Naive thymus-derived CD4-positive, alpha-beta T cell (primary cell): Measurements from ENCODE around the gene PLCL1. TPM values are rescaled to one million over a fixed set of nuclear protein-coding genes. Genes with fewer than 3 reads are reported as not detected.

ENCODE experiments used
- ATAC-seq: fragments of 150-1000 bp; cut with Tn5 transposase; 2 replicates; pipeline ENCODE4 v1.10.0; 2021; ENCODE audit warnings: mild to moderate bottlenecking, moderate library complexity
- CTCF ChIA-PET: fragments of 350-600 bp; sonication (Branson Sonifier 250); formaldehyde crosslinking; loops from one replicate; lab custom pipeline; 2021; ENCODE audit warnings: antibody characterized with exemption; lab: Charles Lee
- POLR2A ChIA-PET: fragments of 350-600 bp; sonication (Branson Sonifier 250); formaldehyde crosslinking; loops from one replicate; lab custom pipeline; 2021; ENCODE audit warnings: antibody characterized with exemption, inconsistent platforms; lab: Charles Lee
- DNase-seq, 9 donors: peaks; one replicate each; pipeline versions ENCODE4 v3.0.0 to v3.0.0-alpha.2; 2020 to 2022; ENCODE audit warnings: mixed read lengths in 1 of 9
- H3K27ac ChIP-seq: one replicate; pipeline ENCODE4 v1.7.0; 2013; ENCODE audit warnings: mild to moderate bottlenecking, low read depth, low read length, moderate library complexity
- H3K27me3 ChIP-seq, 2 donors: one replicate each; pipeline ENCODE4 v1.7.0; 2013; ENCODE audit warnings: low read length in 2 of 2, mild to moderate bottlenecking in 2 of 2, moderate library complexity in 2 of 2; ENCODE audit not compliant: control insufficient read depth in 2 of 2, insufficient read depth in 2 of 2
- H3K36me3 ChIP-seq, 3 experiments: 1 replicate in 2 of 3; 2 replicates in 1 of 3; pipeline ENCODE4 v1.7.0; 2013; ENCODE audit warnings: low read length in 3 of 3, mild to moderate bottlenecking in 3 of 3, moderate library complexity in 1 of 3; ENCODE audit not compliant: insufficient read depth in 3 of 3, control insufficient read depth in 2 of 3
- H3K4me1 ChIP-seq, 2 donors: one replicate each; pipeline ENCODE4 v1.7.0; 2013; ENCODE audit warnings: low read length in 2 of 2, mild to moderate bottlenecking in 2 of 2, moderate library complexity in 1 of 2; ENCODE audit not compliant: control insufficient read depth in 2 of 2, insufficient read depth in 2 of 2
- H3K4me3 ChIP-seq: 2 replicates; pipeline ENCODE4 v1.7.0; 2013; ENCODE audit warnings: mild to moderate bottlenecking, low read length
- H3K9me3 ChIP-seq, 3 experiments: 1 replicate in 2 of 3; 2 replicates in 1 of 3; pipeline ENCODE4 v1.7.0; 2013; ENCODE audit warnings: low read length in 3 of 3; ENCODE audit not compliant: control insufficient read depth in 2 of 3
- H3K27ac Mint-ChIP-seq, 9 donors: one replicate each; pipeline ENCODE4 v1.8.0; 2020 to 2022; ENCODE audit warnings: mixed read lengths in 9 of 9, mild to moderate bottlenecking in 8 of 9, moderate library complexity in 5 of 9, inconsistent platforms in 2 of 9
- H3K27me3 Mint-ChIP-seq, 5 donors: one replicate each; pipeline ENCODE4 v1.8.0; 2021 to 2022; ENCODE audit warnings: mixed read lengths in 5 of 5, mild to moderate bottlenecking in 1 of 5
- H3K36me3 Mint-ChIP-seq, 5 donors: one replicate each; pipeline ENCODE4 v1.8.0; 2020 to 2022; ENCODE audit warnings: mixed read lengths in 5 of 5, mild to moderate bottlenecking in 3 of 5, inconsistent platforms in 1 of 5
- H3K4me1 Mint-ChIP-seq, 7 donors: one replicate each; pipeline ENCODE4 v1.8.0; 2020 to 2022; ENCODE audit warnings: mixed read lengths in 7 of 7, mild to moderate bottlenecking in 3 of 7, inconsistent platforms in 1 of 7
- H3K4me3 Mint-ChIP-seq, 10 donors: one replicate each; pipeline ENCODE4 v1.8.0; 2020 to 2022; ENCODE audit warnings: mild to moderate bottlenecking in 10 of 10, mixed read lengths in 10 of 10, moderate library complexity in 6 of 10, inconsistent platforms in 2 of 10
- H3K9me3 Mint-ChIP-seq, 11 donors: one replicate each; pipeline ENCODE4 v1.8.0; 2020 to 2022; ENCODE audit warnings: mixed read lengths in 11 of 11, mild to moderate bottlenecking in 4 of 11, inconsistent platforms in 1 of 11, moderate library complexity in 1 of 11
- intact Hi-C, 2 donors: fragments of 100-400 bp; cut with micrococcal nuclease; formaldehyde crosslinking; loops; one replicate each; pipeline ENCODE4 v1.15.1; 2023
- polyA plus RNA-seq, 2 donors: library from polyadenylated mRNA; unstranded; fragments of 300-500 nt; fragmentation: Illumina TruSeq; gene quantifications; one replicate each; pipeline ENCODE4 v1.2.3, GENCODE V29; 2021
- total RNA-seq, 6 experiments: library from RNA in 5 of 6; stranded (reverse) in 5 of 6; gene quantifications; 1 replicate in 5 of 6; 2 replicates in 1 of 6; pipeline ENCODE4 v1.2.3 and lab custom pipeline; 2021 to 2026

Gene PLCL1
- total and polyA plus RNA-seq, 7 experiments from 2014 or later = 1.8 to 33.7 (median 22.7) TPM

DNA sequence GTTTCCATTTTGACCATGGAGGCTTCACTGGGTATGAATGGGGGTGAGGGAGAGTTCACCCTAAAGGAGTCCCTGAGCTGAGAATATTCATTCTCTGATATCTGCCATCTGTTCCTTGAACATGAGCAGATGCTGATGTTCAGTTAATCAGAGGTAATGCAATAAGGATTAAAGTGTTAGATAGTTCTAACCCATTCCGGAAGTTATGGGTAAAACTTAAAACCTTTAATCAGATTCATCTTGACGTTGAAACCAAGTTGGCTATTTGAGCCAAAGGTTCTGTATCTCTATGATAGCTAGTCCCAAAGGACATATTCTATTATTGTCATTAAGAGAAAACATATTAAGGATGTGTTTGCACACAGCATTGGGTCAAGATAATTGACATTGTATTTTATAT lies 268.9 kb downstream of the PLCL1 start:
- Mint-ChIP-seq H3K4me1 (peaks cover 0 to 25% (median 10%) of the 10 kb centered on the region in 7 donors), H3K27ac (no peak overlapping the region), H3K36me3 (peaks cover 0 to 15% (median 12%) of the 10 kb centered on the region in 5 donors), H3K27me3 (no peaks in the 10 kb centered on the region), H3K4me3 (no peak overlapping the region), H3K9me3 (no peaks in the 10 kb centered on the region)
- ATAC-seq (no peak), DNase-seq (no peak)
- Histone ChIP-seq H3K4me3 (no peak overlapping the region), H3K4me1 (no peaks in the 10 kb centered on the region), H3K9me3 (no peaks in the 10 kb centered on the region), H3K27me3 (no peaks in the 10 kb centered on the region), H3K36me3 (no peaks in the 10 kb centered on the region), H3K27ac (no peak overlapping the region)
- POLR2A ChIA-PET = no interaction called here
- CTCF ChIA-PET = no interaction called here
- intact Hi-C loops = no loop called here

- Mint-ChIP-seq H3K36me3 (peaks cover 0 to 24% (median 13%) of the 10 kb centered on the region in 5 donors), H3K4me1 (peaks cover 0 to 28% (median 9%) of the 10 kb centered on the region in 7 donors), H3K27me3 (no peaks in the 10 kb centered on the region), H3K27ac (no peak overlapping the region), H3K4me3 (no peak overlapping the region), H3K9me3 (peaks cover 0 to 1% (median 0%) of the 10 kb centered on the region in 11 donors)
- H3K9me3 ChIP-seq = no peaks in the 10 kb centered on the region
- no peak for DNase-seq
- H3K4me1 ChIP-seq = no peaks in the 10 kb centered on the region
- ATAC-seq = no peak
- no peak overlapping the region for H3K27ac ChIP-seq
- ChIA-PET POLR2A (no interaction called here), CTCF (interaction anchor here (0.7 kb wide), 1 partner anchor 47 kb away, joined by 3 read pairs; no protein-coding TSS in a partner anchor)
- no peaks in the 10 kb centered on the region for H3K36me3 ChIP-seq
- no peaks in the 10 kb centered on the region for H3K27me3 ChIP-seq
- intact Hi-C loops = no loop called here
- H3K4me3 ChIP-seq = no peak overlapping the region
These were observed 273.1 kb downstream of the PLCL1 start for GRCh38 chr2:198077477-198077876.

GRCh38 chr2:198080879-198081765 lies 276.7 kb downstream of the PLCL1 start:
- peaks cover 0 to 11% (median 0%) of the 10 kb centered on the region in 3 experiments for H3K36me3 ChIP-seq
- no peak for ATAC-seq
- peaks cover 0 to 48% (median 38%) of the 10 kb centered on the region in 5 donors for H3K36me3 Mint-ChIP-seq
- CTCF ChIA-PET = no interaction called here
- peaks cover 0 to 35% (median 14%) of the 10 kb centered on the region in 7 donors for H3K4me1 Mint-ChIP-seq
- no peak overlapping the region for H3K4me3 ChIP-seq
- POLR2A ChIA-PET = no interaction called here
- H3K27me3 ChIP-seq = no peaks in the 10 kb centered on the region
- DNase-seq = no peak
- no peak overlapping the region for H3K27ac ChIP-seq
- H3K9me3 Mint-ChIP-seq = peaks cover 0 to 3% (median 0%) of the 10 kb centered on the region in 11 donors
- H3K27ac Mint-ChIP-seq = no peak overlapping the region
- no peaks in the 10 kb centered on the region for H3K27me3 Mint-ChIP-seq
- no peak overlapping the region for H3K4me3 Mint-ChIP-seq
- H3K4me1 ChIP-seq = no peaks in the 10 kb centered on the region
- intact Hi-C loops = no loop called here
- H3K9me3 ChIP-seq = no peaks in the 10 kb centered on the region

DNA sequence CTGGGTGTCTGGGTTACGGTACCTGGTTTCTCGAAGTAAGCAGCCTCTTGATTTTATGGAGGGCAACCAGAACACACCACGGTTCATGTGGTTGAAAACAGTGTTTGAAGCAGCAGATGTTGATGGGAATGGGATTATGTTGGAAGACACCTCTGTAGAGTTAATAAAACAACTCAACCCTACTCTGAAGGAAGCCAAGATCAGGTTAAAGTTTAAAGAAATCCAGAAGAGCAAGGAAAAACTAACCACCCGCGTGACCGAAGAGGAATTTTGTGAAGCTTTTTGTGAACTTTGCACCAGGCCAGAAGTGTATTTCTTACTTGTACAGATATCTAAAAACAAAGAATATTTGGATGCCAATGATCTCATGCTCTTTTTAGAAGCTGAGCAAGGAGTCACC lies 279.8 kb downstream of the PLCL1 start:
- Mint-ChIP-seq H3K4me1 (peaks cover 0 to 18% (median 5%) of the 10 kb centered on the region in 7 donors), H3K27ac (no peak overlapping the region), H3K4me3 (no peak overlapping the region), H3K36me3 (peaks cover 0 to 55% (median 45%) of the 10 kb centered on the region in 5 donors), H3K9me3 (peaks cover 0 to 3% (median 0%) of the 10 kb centered on the region in 11 donors), H3K27me3 (no peaks in the 10 kb centered on the region)
- ATAC-seq = no peak
- ChIA-PET POLR2A (no interaction called here), CTCF (no interaction called here)
- Histone ChIP-seq H3K4me1 (no peaks in the 10 kb centered on the region), H3K4me3 (no peak overlapping the region), H3K36me3 (peaks cover 0 to 14% (median 0%) of the 10 kb centered on the region in 3 experiments), H3K27me3 (no peaks in the 10 kb centered on the region), H3K9me3 (no peaks in the 10 kb centered on the region), H3K27ac (no peak overlapping the region)
- no peak for DNase-seq
- intact Hi-C loops = no loop called here

GRCh38 chr2:198096002-198096401 lies 291.6 kb downstream of the PLCL1 start:
- intact Hi-C loops = no loop called here
- H3K36me3 ChIP-seq = peaks cover 0 to 13% (median 0%) of the 10 kb centered on the region in 3 experiments
- Mint-ChIP-seq H3K27me3 (peaks cover 0 to 3% (median 0%) of the 10 kb centered on the region in 5 donors), H3K4me1 (peaks cover 0 to 19% (median 14%) of the 10 kb centered on the region in 7 donors), H3K36me3 (peaks cover 0 to 63% (median 40%) of the 10 kb centered on the region in 5 donors), H3K27ac (no peak overlapping the region), H3K4me3 (no peak overlapping the region), H3K9me3 (no peaks in the 10 kb centered on the region)
- H3K27ac ChIP-seq = no peak overlapping the region
- H3K4me3 ChIP-seq = no peak overlapping the region
- ChIA-PET POLR2A (no interaction called here), CTCF (no interaction called here)
- no peaks in the 10 kb centered on the region for H3K4me1 ChIP-seq
- no peak for ATAC-seq
- no peak for DNase-seq
- no peaks in the 10 kb centered on the region for H3K27me3 ChIP-seq
- H3K9me3 ChIP-seq = no peaks in the 10 kb centered on the region

- ATAC-seq = no peak
- Mint-ChIP-seq H3K36me3 (peaks cover 0 to 64% (median 41%) of the 10 kb centered on the region in 5 donors), H3K27me3 (peaks cover 0 to 1% (median 0%) of the 10 kb centered on the region in 5 donors), H3K9me3 (no peaks in the 10 kb centered on the region), H3K4me3 (no peak overlapping the region), H3K27ac (no peak overlapping the region), H3K4me1 (peaks cover 0 to 17% (median 14%) of the 10 kb centered on the region in 7 donors)
- CTCF ChIA-PET = no interaction called here
- intact Hi-C loops = no loop called here
- POLR2A ChIA-PET = interaction anchor here (0.7 kb wide), 1 partner anchor 56 kb away, joined by 3 read pairs; no protein-coding TSS in a partner anchor
- Histone ChIP-seq H3K4me1 (no peaks in the 10 kb centered on the region), H3K9me3 (no peaks in the 10 kb centered on the region), H3K4me3 (no peak overlapping the region), H3K36me3 (peaks cover 0 to 20% (median 0%) of the 10 kb centered on the region in 3 experiments), H3K27me3 (no peaks in the 10 kb centered on the region), H3K27ac (no peak overlapping the region)
- no peak for DNase-seq
These were observed 292.6 kb downstream of the PLCL1 start for GRCh38 chr2:198096965-198097364.
